Heart left ventricle (tissue), 13 donors: ENCODE measurements around the gene SKI.

Experiments
- CTCF ChIP-seq, 12 donors: fragments of 200-600 bp; sonication (generic) in 4 of 12; IDR thresholded peaks; one replicate each; pipeline versions ENCODE4 v1.5.0 to v1.8.0; 2018 to 2022; ENCODE audit warnings: antibody characterized with exemption in 12 of 12, mild to moderate bottlenecking in 5 of 12
- POLR2A ChIP-seq, 2 donors: fragments of 450-650 bp; IDR thresholded peaks; one replicate each; pipeline ENCODE4 v1.6.1; 2017; ENCODE audit warnings: antibody characterized with exemption in 2 of 2, mild to moderate bottlenecking in 2 of 2, moderate library complexity in 2 of 2
- donor health status: ischemic (EF 13 %, LVEDD 7.1; RV severe dilation, severe dysfunction).
- donor health status: DM: no; HTN: yes; CAD: no.
- donor health status: DM: no; HTN: no; CAD: no.
- donor health status: ischemic (EF 25% LVEDD 6.9; RV normal size, moderate dysfunction).
- donor health status: ischemic (EF 25% LVEDD 5.7; RV mildly dilated, moderate dysfunction).
- donor health status: ischemic (EF 35%, LVEDD 5.7; RV mildly dilated, moderate dysfunction).
- donor health status: nonischemic (EF 11% LVEDD 7.7; RV severe dilation, severe dysfunction).
- donor health status: DM: yes; HTN: yes; CAD: no.
- donor health status: PGD.
- donor health status: ischemic (EF 29% LVEDD 5.4; RV normal size, mild dysfunction).
- donor health status: nonischemic (EF 23%, LVEDD 6.1; RV moderate dilation, normal function).

GRCh38 chr1:2335721-2336455, 107.8 kb downstream of the SKI start:
- TF ChIP-seq CTCF (IDR thresholded peaks at IDR 0.05) (no peak), POLR2A (IDR thresholded peaks at IDR 0.05) (no peak)
